Measurements from ENCODE around the gene TTC19. TPM values are rescaled to one million over a fixed set of nuclear protein-coding genes. Genes with fewer than 3 reads are reported as not detected.

TTC19 gene
- total and polyA plus RNA-seq, 4 donors = 16.1 to 29.8 (median 24.6) TPM

DNA sequence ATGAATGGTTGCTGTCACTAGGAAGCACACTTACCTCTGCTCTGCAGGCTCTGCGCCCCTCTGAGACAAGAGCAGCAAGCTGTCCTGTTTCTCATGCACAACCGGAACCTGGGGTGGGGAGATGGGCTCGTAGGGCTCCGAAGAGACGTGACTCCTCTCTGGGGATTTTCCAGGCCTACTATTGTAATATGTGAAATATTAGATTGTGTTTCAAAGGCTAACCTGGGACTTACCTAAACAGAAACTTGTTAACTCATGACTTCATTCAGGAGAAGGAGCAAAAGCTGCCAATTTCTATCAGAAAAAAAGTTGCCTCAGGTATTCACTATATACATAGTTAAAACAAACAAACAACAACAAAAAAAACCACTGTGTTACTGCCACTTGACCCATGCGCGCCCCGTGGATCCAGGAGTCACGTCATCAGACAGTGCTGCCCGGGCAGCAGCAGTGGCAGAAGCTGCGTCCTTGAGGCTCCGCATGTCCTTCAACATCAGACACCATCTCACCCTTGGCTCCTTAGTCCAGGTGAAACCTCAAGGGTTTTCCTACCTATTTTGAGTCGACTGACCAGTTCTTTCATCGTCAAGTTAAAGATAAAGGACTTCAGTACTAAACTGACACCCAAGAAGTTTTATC, 49.3 kb downstream of the TTC19 start:
- Histone ChIP-seq H3K4me3 (ENCODE audit: low read depth in 1 of 3, low read length in 3 of 3) (no peak overlapping the region), H3K9me3 (ENCODE audit: control insufficient read depth in 4 of 4, low read length in 3 of 4) (no peaks in the 10 kb centered on the region), H3K4me1 (ENCODE audit: control insufficient read depth in 4 of 4, insufficient read depth in 4 of 4, low read length in 3 of 4) (peaks cover 2 to 12% (median 7%) of the 10 kb centered on the region in 4 donors), H3K27me3 (ENCODE audit: control insufficient read depth in 4 of 4, insufficient read depth in 4 of 4, low read length in 3 of 4) (no peaks in the 10 kb centered on the region), H3K36me3 (ENCODE audit: control insufficient read depth in 4 of 4, insufficient read depth in 3 of 4, low read depth in 1 of 4, low read length in 3 of 4) (peaks cover 0 to 28% (median 22%) of the 10 kb centered on the region in 4 donors), H3K27ac (ENCODE audit: low read depth in 1 of 2, low read length in 2 of 2) (no peak overlapping the region), H3K9ac (ENCODE audit: low read depth in 1 of 2, low read length in 2 of 2) (no peak overlapping the region)
- no peak for DNase-seq (ENCODE audit: low spot score)
- 85% methylated on average over 14 of the region's 14 CpGs for WGBS
- TF ChIP-seq GABPA (IDR thresholded peaks at IDR 0.05 in 1 of 2, conservative IDR thresholded peaks at IDR 0.05 in 1 of 2) (no peak), RXRA (IDR thresholded peaks at IDR 0.05) (no peak), EGR1 (IDR thresholded peaks at IDR 0.05; ENCODE audit: low read depth in 2 of 2) (no peak), YY1 (IDR thresholded peaks at IDR 0.05) (no peak)
- TF ChIP-seq, protein P1, sequence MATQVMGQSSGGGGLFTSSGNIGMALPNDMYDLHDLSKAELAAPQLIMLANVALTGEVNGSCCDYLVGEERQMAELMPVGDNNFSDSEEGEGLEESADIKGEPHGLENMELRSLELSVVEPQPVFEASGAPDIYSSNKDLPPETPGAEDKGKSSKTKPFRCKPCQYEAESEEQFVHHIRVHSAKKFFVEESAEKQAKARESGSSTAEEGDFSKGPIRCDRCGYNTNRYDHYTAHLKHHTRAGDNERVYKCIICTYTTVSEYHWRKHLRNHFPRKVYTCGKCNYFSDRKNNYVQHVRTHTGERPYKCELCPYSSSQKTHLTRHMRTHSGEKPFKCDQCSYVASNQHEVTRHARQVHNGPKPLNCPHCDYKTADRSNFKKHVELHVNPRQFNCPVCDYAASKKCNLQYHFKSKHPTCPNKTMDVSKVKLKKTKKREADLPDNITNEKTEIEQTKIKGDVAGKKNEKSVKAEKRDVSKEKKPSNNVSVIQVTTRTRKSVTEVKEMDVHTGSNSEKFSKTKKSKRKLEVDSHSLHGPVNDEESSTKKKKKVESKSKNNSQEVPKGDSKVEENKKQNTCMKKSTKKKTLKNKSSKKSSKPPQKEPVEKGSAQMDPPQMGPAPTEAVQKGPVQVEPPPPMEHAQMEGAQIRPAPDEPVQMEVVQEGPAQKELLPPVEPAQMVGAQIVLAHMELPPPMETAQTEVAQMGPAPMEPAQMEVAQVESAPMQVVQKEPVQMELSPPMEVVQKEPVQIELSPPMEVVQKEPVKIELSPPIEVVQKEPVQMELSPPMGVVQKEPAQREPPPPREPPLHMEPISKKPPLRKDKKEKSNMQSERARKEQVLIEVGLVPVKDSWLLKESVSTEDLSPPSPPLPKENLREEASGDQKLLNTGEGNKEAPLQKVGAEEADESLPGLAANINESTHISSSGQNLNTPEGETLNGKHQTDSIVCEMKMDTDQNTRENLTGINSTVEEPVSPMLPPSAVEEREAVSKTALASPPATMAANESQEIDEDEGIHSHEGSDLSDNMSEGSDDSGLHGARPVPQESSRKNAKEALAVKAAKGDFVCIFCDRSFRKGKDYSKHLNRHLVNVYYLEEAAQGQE (IDR thresholded peaks at IDR 0.05) = no peak

DNA sequence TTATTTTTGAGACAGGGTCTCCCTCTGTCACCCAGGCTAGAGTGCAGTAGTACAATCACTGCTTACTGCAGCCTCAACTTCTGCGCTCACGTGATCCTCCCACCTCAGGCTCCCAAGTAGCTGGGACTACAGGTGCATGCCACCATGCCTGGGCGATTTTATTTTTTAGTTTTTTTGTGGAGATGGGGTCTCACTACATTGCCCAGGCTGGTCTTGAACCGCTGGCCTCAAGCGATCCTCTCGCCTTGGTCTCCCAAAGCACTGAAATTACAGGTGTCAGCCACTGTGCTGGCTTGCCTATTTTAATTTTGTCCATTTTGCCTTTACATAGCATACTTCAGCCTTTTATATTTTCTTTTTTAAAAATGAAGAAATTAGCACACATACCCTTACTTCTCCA, 51.2 kb downstream of the TTC19 start:
- Histone ChIP-seq H3K9ac (ENCODE audit: low read depth in 1 of 2, low read length in 2 of 2) (no peak overlapping the region), H3K27me3 (ENCODE audit: control insufficient read depth in 4 of 4, insufficient read depth in 4 of 4, low read length in 3 of 4) (no peaks in the 10 kb centered on the region), H3K36me3 (ENCODE audit: control insufficient read depth in 4 of 4, insufficient read depth in 3 of 4, low read depth in 1 of 4, low read length in 3 of 4) (peaks cover 3 to 35% (median 26%) of the 10 kb centered on the region in 4 donors), H3K4me3 (ENCODE audit: low read depth in 1 of 3, low read length in 3 of 3) (no peak overlapping the region), H3K9me3 (ENCODE audit: control insufficient read depth in 4 of 4, low read length in 3 of 4) (no peaks in the 10 kb centered on the region), H3K4me1 (ENCODE audit: control insufficient read depth in 4 of 4, insufficient read depth in 4 of 4, low read length in 3 of 4) (no peaks in the 10 kb centered on the region), H3K27ac (ENCODE audit: low read depth in 1 of 2, low read length in 2 of 2) (no peak overlapping the region)
- TF ChIP-seq, protein P2, sequence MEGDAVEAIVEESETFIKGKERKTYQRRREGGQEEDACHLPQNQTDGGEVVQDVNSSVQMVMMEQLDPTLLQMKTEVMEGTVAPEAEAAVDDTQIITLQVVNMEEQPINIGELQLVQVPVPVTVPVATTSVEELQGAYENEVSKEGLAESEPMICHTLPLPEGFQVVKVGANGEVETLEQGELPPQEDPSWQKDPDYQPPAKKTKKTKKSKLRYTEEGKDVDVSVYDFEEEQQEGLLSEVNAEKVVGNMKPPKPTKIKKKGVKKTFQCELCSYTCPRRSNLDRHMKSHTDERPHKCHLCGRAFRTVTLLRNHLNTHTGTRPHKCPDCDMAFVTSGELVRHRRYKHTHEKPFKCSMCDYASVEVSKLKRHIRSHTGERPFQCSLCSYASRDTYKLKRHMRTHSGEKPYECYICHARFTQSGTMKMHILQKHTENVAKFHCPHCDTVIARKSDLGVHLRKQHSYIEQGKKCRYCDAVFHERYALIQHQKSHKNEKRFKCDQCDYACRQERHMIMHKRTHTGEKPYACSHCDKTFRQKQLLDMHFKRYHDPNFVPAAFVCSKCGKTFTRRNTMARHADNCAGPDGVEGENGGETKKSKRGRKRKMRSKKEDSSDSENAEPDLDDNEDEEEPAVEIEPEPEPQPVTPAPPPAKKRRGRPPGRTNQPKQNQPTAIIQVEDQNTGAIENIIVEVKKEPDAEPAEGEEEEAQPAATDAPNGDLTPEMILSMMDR (IDR thresholded peaks at IDR 0.05; ENCODE audit: low read depth, low read length, missing input control) = no peak
- TF ChIP-seq, protein P3, sequence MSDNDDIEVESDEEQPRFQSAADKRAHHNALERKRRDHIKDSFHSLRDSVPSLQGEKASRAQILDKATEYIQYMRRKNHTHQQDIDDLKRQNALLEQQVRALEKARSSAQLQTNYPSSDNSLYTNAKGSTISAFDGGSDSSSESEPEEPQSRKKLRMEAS (IDR thresholded peaks at IDR 0.05) = no peak
- TF ChIP-seq NR2F2 (IDR thresholded peaks at IDR 0.05) (no peak), YY1 (IDR thresholded peaks at IDR 0.05) (no peak), RAD21 (IDR thresholded peaks at IDR 0.05) (no peak), HNF4G (IDR thresholded peaks at IDR 0.05) (no peak), FOXA2 (IDR thresholded peaks at IDR 0.05) (no peak), EGR1 (IDR thresholded peaks at IDR 0.05; ENCODE audit: low read depth in 2 of 2) (no peak), FOXA1 (IDR thresholded peaks at IDR 0.05) (no peak), JUND (IDR thresholded peaks at IDR 0.05) (no peak)
- TF ChIP-seq, protein P4, sequence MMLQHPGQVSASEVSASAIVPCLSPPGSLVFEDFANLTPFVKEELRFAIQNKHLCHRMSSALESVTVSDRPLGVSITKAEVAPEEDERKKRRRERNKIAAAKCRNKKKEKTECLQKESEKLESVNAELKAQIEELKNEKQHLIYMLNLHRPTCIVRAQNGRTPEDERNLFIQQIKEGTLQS (IDR thresholded peaks at IDR 0.05) = no peak
- 98% methylated on average over 6 of the region's 6 CpGs for WGBS
- no peak for DNase-seq (ENCODE audit: low spot score)

Measured in liver (tissue), 9 donors.